IMR-90 (cell line): Measurements from ENCODE around the gene SNTG2.

Source experiments
- BHLHE40 ChIP-seq: fragments of 150-350 bp; IDR thresholded peaks from 2 replicates; pipeline ENCODE4 v1.6.1; 2016; ENCODE audit warnings: mild to moderate bottlenecking, low read depth, low read length
- CEBPB ChIP-seq: IDR thresholded peaks from 2 replicates; pipeline ENCODE4 v1.6.1; 2012; ENCODE audit warnings: low read depth, low read length, improper control_type of control experiment
- FOS ChIP-seq: fragments of 150-350 bp; IDR thresholded peaks from 2 replicates; pipeline ENCODE4 v1.6.1; 2016; ENCODE audit warnings: low read depth, low read length
- MAFK ChIP-seq: IDR thresholded peaks from 2 replicates; pipeline ENCODE4 v1.6.1; 2012; ENCODE audit warnings: low read depth, low read length, improper control_type of control experiment
- MAZ ChIP-seq: IDR thresholded peaks from 2 replicates; pipeline ENCODE4 v1.6.1; 2012; ENCODE audit warnings: low read depth, mild to moderate bottlenecking, low read length, improper control_type of control experiment, moderate library complexity, borderline replicate concordance
- MXI1 ChIP-seq: IDR thresholded peaks from 2 replicates; pipeline ENCODE4 v1.6.1; 2012; ENCODE audit warnings: low read depth, mild to moderate bottlenecking, low read length, moderate library complexity, borderline replicate concordance
- POLR2A ChIP-seq: IDR thresholded peaks from 2 replicates; pipeline ENCODE4 v1.6.1; 2012; ENCODE audit warnings: mild to moderate bottlenecking, low read depth, low read length
- RAD21 ChIP-seq: IDR thresholded peaks from 2 replicates; pipeline ENCODE4 v1.6.1; 2012; ENCODE audit warnings: low read length, improper control_type of control experiment
- RCOR1 ChIP-seq: IDR thresholded peaks from 2 replicates; pipeline ENCODE4 v1.6.1; 2012; ENCODE audit warnings: mild to moderate bottlenecking, low read length, improper control_type of control experiment; ENCODE audit not compliant: insufficient replicate concordance
- RFX5 ChIP-seq: IDR thresholded peaks from 2 replicates; pipeline ENCODE4 v1.8.0; 2012; ENCODE audit warnings: low read depth, mild to moderate bottlenecking, low read length, moderate library complexity
- TF ChIP-seq, protein P1 (sequence below): conservative IDR thresholded peaks from 2 replicates; pipeline ENCODE4 v1.5.1; 2012; ENCODE audit warnings: mild to moderate bottlenecking, low read depth, low read length, improper control_type of control experiment
- TF ChIP-seq, protein P2 (sequence below): fragments of 150-350 bp; IDR thresholded peaks from 2 replicates; pipeline ENCODE4 v1.6.1; 2017; ENCODE audit warnings: mild to moderate bottlenecking, antibody characterized with exemption, low read length, low read depth
- TF ChIP-seq, protein P3 (sequence below): fragments of 150-350 bp; IDR thresholded peaks from 2 replicates; pipeline ENCODE4 v1.6.1; 2016; ENCODE audit warnings: low read depth, mild to moderate bottlenecking, low read length, moderate library complexity, borderline replicate concordance

DNA sequence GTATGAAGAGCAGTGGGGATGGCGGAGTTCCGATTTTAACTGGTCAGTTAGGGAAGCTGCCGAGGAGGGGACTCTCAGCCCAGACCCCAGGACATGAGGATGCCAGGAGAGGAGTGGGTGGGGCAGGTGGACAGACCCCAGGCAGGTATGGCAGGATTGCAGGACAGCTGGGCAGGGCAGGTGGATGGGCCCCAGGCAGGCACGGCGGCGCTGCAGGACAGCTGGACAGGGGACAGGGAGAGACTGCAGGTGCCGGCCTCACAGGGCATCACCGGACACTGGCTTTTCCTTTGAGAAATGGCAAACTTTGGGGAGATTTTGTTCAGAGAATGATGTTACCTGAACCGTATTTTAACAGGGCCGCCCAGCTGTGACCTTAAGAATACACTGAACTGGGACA lies 127.7 kb downstream of the SNTG2 start:
- TF ChIP-seq CEBPB (no peak), POLR2A (no peak), MAFK (no peak), RAD21 (no peak), MXI1 (no peak), BHLHE40 (no peak), FOS (no peak), RCOR1 (no peak), RFX5 (no peak), MAZ (no peak)
- TF ChIP-seq, protein P1, sequence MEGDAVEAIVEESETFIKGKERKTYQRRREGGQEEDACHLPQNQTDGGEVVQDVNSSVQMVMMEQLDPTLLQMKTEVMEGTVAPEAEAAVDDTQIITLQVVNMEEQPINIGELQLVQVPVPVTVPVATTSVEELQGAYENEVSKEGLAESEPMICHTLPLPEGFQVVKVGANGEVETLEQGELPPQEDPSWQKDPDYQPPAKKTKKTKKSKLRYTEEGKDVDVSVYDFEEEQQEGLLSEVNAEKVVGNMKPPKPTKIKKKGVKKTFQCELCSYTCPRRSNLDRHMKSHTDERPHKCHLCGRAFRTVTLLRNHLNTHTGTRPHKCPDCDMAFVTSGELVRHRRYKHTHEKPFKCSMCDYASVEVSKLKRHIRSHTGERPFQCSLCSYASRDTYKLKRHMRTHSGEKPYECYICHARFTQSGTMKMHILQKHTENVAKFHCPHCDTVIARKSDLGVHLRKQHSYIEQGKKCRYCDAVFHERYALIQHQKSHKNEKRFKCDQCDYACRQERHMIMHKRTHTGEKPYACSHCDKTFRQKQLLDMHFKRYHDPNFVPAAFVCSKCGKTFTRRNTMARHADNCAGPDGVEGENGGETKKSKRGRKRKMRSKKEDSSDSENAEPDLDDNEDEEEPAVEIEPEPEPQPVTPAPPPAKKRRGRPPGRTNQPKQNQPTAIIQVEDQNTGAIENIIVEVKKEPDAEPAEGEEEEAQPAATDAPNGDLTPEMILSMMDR: no peak
- TF ChIP-seq, protein P2, sequence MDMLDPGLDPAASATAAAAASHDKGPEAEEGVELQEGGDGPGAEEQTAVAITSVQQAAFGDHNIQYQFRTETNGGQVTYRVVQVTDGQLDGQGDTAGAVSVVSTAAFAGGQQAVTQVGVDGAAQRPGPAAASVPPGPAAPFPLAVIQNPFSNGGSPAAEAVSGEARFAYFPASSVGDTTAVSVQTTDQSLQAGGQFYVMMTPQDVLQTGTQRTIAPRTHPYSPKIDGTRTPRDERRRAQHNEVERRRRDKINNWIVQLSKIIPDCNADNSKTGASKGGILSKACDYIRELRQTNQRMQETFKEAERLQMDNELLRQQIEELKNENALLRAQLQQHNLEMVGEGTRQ: no peak
- TF ChIP-seq, protein P3, sequence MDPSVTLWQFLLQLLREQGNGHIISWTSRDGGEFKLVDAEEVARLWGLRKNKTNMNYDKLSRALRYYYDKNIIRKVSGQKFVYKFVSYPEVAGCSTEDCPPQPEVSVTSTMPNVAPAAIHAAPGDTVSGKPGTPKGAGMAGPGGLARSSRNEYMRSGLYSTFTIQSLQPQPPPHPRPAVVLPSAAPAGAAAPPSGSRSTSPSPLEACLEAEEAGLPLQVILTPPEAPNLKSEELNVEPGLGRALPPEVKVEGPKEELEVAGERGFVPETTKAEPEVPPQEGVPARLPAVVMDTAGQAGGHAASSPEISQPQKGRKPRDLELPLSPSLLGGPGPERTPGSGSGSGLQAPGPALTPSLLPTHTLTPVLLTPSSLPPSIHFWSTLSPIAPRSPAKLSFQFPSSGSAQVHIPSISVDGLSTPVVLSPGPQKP: no peak
